ENCODE data around the gene CELA2B.
"Not testable (repeated sequence)": the region's sequence is repeated elsewhere in the genome, so short reads cannot be mapped to it uniquely, and the experiment has no call there.

Gene CELA2B

DNA sequence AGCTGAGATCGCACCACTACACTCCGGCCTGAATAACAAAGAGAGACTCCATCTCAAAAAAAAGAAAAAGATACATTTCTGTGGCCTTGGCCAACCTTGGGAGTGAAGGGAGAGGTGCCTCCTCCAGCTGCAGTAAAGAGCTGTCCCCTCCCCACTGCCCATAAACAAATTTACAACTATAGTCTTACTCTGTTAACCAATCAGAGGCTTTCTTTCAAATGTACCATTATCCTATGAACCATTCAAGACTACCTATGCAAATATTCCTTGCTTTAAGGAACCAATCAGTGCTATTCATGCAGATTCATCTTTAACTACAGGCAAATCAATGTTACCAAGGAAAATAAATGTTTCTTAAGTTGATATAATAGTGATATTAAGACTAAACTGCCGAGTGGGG lies 1.0 kb downstream of the CELA2B start:
- no peak for DNase-seq (ENCODE audit: low read depth, low spot score)
- POLR2A ChIA-PET: no interaction called here
- TF ChIP-seq, protein P1, sequence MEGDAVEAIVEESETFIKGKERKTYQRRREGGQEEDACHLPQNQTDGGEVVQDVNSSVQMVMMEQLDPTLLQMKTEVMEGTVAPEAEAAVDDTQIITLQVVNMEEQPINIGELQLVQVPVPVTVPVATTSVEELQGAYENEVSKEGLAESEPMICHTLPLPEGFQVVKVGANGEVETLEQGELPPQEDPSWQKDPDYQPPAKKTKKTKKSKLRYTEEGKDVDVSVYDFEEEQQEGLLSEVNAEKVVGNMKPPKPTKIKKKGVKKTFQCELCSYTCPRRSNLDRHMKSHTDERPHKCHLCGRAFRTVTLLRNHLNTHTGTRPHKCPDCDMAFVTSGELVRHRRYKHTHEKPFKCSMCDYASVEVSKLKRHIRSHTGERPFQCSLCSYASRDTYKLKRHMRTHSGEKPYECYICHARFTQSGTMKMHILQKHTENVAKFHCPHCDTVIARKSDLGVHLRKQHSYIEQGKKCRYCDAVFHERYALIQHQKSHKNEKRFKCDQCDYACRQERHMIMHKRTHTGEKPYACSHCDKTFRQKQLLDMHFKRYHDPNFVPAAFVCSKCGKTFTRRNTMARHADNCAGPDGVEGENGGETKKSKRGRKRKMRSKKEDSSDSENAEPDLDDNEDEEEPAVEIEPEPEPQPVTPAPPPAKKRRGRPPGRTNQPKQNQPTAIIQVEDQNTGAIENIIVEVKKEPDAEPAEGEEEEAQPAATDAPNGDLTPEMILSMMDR (IDR thresholded peaks at IDR 0.05; ENCODE audit: insufficient read depth, low read length, missing control alignments): no peak
- CTCF ChIA-PET: no interaction called here
- H3K4me3 ChIP-seq (ENCODE audit: low read depth, low read length): no peak overlapping the region

DNA sequence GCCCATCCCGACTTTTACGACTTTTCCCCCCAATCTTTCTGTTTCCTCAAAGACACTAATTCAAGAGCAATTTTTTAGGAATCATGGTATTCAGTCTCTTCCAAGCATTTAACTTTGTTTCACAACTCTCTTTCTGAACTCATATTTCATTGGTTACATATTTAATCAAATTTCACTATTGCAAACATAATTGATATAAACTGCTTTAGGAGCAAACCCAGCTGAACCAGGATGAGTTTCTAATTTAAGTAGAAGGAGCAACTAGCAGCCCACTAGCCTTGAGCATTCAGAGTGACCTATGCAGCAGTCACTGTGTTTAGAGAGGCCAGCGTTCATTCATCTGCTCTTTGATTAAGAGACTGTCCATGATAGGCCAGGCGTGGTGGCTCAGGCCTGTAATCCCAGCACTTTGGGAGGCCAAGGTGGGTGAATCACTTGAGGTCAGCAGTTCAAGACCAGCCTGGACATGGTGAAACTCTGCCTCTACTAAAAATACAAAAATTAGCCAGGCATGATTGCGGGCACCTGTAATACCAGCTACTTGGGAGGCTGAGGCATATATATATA lies 1.8 kb downstream of the CELA2B start:
- no peak overlapping the region for H3K4me3 ChIP-seq (ENCODE audit: low read depth, low read length)
- ChIA-PET CTCF (no interaction called here), POLR2A (no interaction called here)
- TF ChIP-seq, protein P1 (IDR thresholded peaks at IDR 0.05; ENCODE audit: insufficient read depth, low read length, missing control alignments): no peak
- DNase-seq (ENCODE audit: low read depth, low spot score): no peak

DNA sequence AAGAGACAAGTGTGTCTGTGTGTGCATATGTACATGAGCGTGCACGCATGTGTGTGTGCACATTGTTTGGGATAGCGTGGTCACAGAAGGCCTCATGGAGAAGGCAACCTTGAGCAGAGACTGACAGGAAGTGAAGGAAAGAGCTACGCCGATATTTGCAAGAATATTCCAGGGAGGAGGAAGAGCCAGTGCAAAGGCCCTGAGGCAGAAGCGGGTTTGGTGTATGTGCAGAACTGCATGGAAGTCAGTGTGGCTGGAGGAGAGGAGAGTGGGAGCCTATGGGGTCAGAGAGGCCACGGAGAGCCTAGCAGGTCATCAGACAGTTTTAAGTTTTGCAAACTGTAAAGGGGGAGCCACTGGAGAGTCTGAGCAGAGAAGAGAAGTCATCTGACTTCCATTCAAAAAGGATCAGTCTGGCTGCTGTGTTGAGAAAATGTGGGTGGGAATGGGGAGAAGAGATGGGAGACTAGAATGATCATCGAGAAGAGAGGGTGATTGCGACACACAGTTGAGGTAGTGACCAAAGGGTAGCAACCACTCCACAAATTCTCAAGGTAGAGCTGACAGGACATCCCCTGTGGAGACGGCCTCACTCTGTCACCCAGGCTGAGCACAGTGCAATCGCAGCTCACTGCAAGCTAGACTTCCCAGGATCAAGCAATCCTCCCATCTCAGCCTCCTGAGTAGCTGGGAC lies 3.9 kb downstream of the CELA2B start:
- ChIA-PET CTCF (no interaction called here), POLR2A (no interaction called here)

DNA sequence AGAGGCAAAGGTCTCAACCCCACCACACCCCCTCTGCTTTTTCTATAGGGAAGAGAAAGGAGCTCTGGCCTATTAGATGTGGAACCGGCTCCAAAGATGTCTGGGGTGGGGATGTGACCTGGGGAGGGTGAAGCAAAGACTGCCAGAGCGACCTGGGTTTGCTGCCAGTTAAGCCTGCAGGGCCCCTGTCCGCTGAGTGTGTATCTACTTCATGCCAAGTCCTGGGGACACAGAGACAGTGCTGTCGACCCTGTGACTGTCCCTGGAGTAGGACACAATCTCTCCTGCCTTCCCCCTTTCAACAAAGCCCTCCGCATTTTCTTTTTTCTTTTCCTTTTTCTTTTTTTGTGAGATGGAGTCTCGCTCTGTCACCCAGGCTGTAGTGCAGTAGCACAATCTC lies 6.6 kb downstream of the CELA2B start:
- POLR2A ChIA-PET; DNase-seq (ENCODE audit: low read depth, low spot score): not testable (repeated sequence)

More for the DNA sequence above, 3.9 kb downstream of the CELA2B start:
- TF ChIP-seq, protein P1 (IDR thresholded peaks at IDR 0.05; ENCODE audit: insufficient read depth, low read length, missing control alignments): no peak
- no peak for DNase-seq (ENCODE audit: low read depth, low spot score)
- no peak overlapping the region for H3K4me3 ChIP-seq (ENCODE audit: low read depth, low read length)

DNA sequence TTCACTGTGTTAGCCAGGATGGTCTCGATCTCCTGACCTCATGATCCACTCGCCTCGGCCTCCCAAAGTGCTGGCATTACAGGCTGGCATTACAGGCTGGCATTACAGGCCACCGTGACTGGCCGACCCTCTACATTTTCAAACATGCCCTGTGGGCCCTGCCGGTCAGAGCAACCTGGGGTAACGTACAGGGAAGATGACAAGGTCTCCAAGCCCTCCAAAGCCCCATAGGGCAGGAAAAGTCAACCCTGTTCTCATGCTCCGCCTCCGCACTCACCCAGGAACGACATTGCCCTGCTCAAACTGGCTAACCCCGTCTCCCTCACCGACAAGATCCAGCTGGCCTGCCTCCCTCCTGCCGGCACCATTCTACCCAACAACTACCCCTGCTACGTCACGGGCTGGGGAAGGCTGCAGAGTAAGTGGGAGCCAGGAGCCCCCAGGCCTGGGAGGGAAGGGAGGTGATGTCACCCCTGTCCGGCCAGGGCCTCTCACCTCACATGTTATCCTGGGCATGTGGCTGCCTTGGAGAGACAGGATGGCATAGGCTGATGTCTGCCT lies 7.2 kb downstream of the CELA2B start:
- POLR2A ChIA-PET; H3K4me3 ChIP-seq (ENCODE audit: low read depth, low read length); CTCF ChIA-PET; DNase-seq (ENCODE audit: low read depth, low spot score): not testable (repeated sequence)

More for the DNA sequence above, 6.6 kb downstream of the CELA2B start:
- H3K4me3 ChIP-seq (ENCODE audit: low read depth, low read length); CTCF ChIA-PET: not testable (repeated sequence)

DNA sequence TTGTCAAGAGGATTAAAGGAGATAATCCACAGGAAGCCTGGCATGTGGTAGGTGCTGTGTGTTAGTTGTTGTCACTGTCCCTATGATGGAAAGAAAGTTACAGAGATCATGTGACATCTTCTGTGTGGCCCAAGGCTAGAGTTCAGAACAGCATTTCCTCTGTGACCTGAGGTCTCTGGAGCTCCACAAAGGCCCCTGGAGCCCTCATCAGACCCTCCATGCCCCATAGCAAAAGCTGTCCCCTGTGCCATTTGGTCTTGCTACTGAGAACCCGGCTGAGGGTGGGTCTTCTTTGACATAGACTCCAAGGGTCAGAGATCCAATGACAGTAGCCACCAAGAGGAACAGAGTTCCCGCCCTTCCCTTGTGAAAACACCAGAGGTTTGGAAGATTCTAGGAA lies 8.1 kb downstream of the CELA2B start:
- H3K4me3 ChIP-seq (ENCODE audit: low read depth, low read length): no peak overlapping the region
- CTCF ChIA-PET: no interaction called here
- TF ChIP-seq, protein P1 (IDR thresholded peaks at IDR 0.05; ENCODE audit: insufficient read depth, low read length, missing control alignments): no peak
- POLR2A ChIA-PET: no interaction called here
- no peak for DNase-seq (ENCODE audit: low read depth, low spot score)

DNA sequence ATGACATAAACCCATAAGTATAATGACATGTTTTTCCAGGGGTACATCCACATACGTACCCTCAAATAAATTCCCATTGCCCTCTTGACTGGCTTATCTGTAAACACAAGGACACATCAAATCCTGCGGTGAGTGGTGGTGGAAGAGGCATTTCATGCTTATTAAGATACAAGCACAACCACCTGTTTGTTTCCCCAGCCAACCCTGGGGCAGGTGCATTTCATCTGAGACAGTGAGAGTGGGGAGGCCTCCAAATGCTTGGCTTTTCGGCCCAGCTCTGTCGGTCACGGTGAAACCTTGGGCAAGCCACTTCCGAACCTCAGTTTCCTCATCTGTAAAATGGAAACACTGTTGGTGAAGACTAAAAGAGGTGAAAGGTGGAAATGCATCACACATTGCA lies 8.5 kb downstream of the CELA2B start:
- CTCF ChIA-PET: interaction anchor here (1.0 kb wide), 1 partner anchor 16 kb away, joined by 4 read pairs; no protein-coding TSS in a partner anchor
- DNase-seq (ENCODE audit: low read depth, low spot score); POLR2A ChIA-PET; H3K4me3 ChIP-seq (ENCODE audit: low read depth, low read length): not testable (repeated sequence)

DNA sequence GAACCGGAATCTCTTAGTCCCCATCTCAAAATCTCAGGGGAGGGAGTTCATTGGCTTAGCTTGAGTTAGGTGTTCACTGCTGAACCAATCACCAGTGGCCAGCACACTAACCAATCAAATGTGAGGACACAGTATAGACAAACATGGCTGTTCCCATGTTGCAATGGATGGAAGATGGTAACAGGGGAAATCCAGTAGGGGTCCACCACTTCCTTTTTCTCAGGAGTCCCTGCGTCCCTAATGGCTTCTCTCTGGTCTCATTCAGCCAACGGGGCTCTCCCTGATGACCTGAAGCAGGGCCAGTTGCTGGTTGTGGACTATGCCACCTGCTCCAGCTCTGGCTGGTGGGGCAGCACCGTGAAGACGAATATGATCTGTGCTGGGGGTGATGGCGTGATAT lies 9.7 kb downstream of the CELA2B start:
- no peak overlapping the region for H3K4me3 ChIP-seq (ENCODE audit: low read depth, low read length)
- POLR2A ChIA-PET: no interaction called here
- CTCF ChIA-PET: interaction anchor here (0.8 kb wide), 1 partner anchor 238 kb away, joined by 3 read pairs; no protein-coding TSS in a partner anchor
- DNase-seq (ENCODE audit: low read depth, low spot score): no peak
- TF ChIP-seq, protein P1 (IDR thresholded peaks at IDR 0.05; ENCODE audit: insufficient read depth, low read length, missing control alignments): no peak

DNA sequence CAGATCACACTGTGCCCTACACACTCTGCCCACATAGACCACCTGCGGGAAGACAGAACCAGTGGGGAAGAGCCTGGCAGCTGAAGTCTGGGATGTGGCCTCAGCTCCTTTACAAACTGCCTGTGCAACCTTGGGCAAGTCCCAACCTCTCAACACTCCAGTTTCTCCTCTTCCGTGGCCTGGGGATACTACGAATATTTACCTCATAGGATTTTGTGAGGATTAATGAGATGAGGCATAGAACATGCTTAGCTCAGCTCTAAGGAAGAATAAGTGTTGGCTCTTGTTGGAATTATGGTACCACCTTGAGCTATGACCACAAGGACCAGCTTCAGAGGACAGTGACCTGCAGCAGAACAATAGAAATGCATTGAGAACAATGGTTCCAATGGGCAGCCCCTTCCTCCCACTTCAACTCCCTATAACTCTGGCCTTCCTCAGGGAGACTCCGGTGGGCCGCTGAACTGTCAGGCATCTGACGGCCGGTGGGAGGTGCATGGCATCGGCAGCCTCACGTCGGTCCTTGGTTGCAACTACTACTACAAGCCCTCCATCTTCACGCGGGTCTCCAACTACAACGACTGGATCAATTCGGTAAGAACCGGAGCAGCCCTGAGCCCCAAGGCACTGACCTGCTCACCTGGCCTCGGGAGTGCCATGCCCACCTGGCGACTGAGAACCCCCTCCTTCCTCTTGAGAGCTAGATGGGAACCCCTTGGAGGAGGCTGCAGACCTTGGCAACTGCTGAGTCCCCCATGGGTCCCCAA lies 11.1 kb downstream of the CELA2B start:
- H3K4me3 ChIP-seq (ENCODE audit: low read depth, low read length); DNase-seq (ENCODE audit: low read depth, low spot score); CTCF ChIA-PET; POLR2A ChIA-PET: not testable (repeated sequence)

All from AG04449 (cell line).